ENCODE results near the gene MAP1S.

GRCh38 chr19:17680230-17680722 is 39.0 kb upstream of the MAP1S start:
- TF ChIP-seq CTCF (IDR thresholded peaks at IDR 0.05; ENCODE audit: low read depth, low read length) (no peak), EZH2phosphoT487 (IDR thresholded peaks at IDR 0.05; ENCODE audit: low read depth) (no peak)
